K562 (cell line): Measurements from ENCODE around the gene PTPN11. TPM values are rescaled to one million over a fixed set of nuclear protein-coding genes. Genes with fewer than 3 reads are reported as not detected.
A peak's percentile ranks its signal among the peaks of the same experiment; 100 is the strongest.

Experiments used
- ATAC-seq: fragments of 200-7000 bp; cut with Tn5 transposase; 3 replicates; pipeline ENCODE4 v1.9.1; 2020; ENCODE audit warnings: moderate library complexity
- BruUV-seq: library from RNA; stranded (reverse); fragments of 400-500 nt; replicated peaks from 2 replicates; lab custom pipeline; 2021; lab: Mats Ljungman, UMichigan
- CTCF ChIA-PET: fragments of 300-600 bp; formaldehyde crosslinking; extraction: SDS; loops from one replicate; lab custom pipeline; 2021; ENCODE audit warnings: low intra/inter-chr PET ratio; lab: Yijun Ruan, JAX
- POLR2A ChIA-PET: fragments of 300-600, 350-650 bp; sonication (Branson Sonifier 250); formaldehyde crosslinking; extraction: SDS; loops from one replicate; lab custom pipeline; 2021; ENCODE audit warnings: antibody characterized with exemption, inconsistent platforms; lab: Yijun Ruan, JAX
- DNase-seq, 4 experiments: peaks; one replicate each; pipeline versions ENCODE4 v3.0.0 to v3.0.0-alpha.2; 2011 to 2018; ENCODE audit warnings: low spot score in 3 of 4, mixed read lengths in 3 of 4; ENCODE audit errors: extremely low read depth in 1 of 4
- FAIRE-seq: peaks from 2 replicates; lab custom pipeline; 2011; peaks lifted over from hg19 to GRCh38; lab: Jason Lieb, UNC
- H2AFZ ChIP-seq: 2 replicates; pipeline ENCODE4 v1.6.0; 2011; ENCODE audit warnings: low read depth, low read length, control low read depth, inconsistent platforms
- H3K27ac ChIP-seq: fragments of 200-600 bp; 3 replicates; pipeline ENCODE4 v1.8.0; 2011; ENCODE audit warnings: low read depth, mild to moderate bottlenecking, control low read depth, inconsistent platforms, low read length, moderate library complexity, mixed read lengths; ENCODE audit errors: extremely low read depth
- H3K27me3 ChIP-seq, 2 experiments: fragments of 300-600 bp in 1 of 2; 2 replicates in 1 of 2; 3 replicates in 1 of 2; pipeline versions ENCODE4 v1.6.0 to v1.8.0; 2011; ENCODE audit warnings: inconsistent platforms in 2 of 2, low read length in 2 of 2, mild to moderate bottlenecking in 1 of 2, mixed read lengths in 1 of 2, moderate library complexity in 1 of 2; ENCODE audit not compliant: control insufficient read depth in 2 of 2, insufficient read depth in 2 of 2
- H3K36me3 ChIP-seq: fragments of 300-600 bp; 3 replicates; pipeline ENCODE4 v1.8.0; 2011; ENCODE audit warnings: mild to moderate bottlenecking, low read length, inconsistent platforms; ENCODE audit not compliant: control insufficient read depth, insufficient read depth
- H3K4me1 ChIP-seq, 2 experiments: fragments of 200-600 bp in 1 of 2; replicated peaks in 1 of 2; 2 replicates in 1 of 2; 3 replicates in 1 of 2; pipeline versions ENCODE4 v1.5.1 to v1.8.0; 2011; ENCODE audit warnings: inconsistent platforms in 2 of 2, low read length in 2 of 2, mild to moderate bottlenecking in 1 of 2, mixed read lengths in 1 of 2, moderate library complexity in 1 of 2; ENCODE audit not compliant: control insufficient read depth in 2 of 2, insufficient read depth in 2 of 2
- H3K4me2 ChIP-seq: 2 replicates; pipeline ENCODE4 v1.6.1; 2011; ENCODE audit warnings: low read length, control low read depth, inconsistent platforms, mixed read lengths; ENCODE audit not compliant: insufficient read depth
- H3K4me3 ChIP-seq: fragments of 200-600 bp; sonication (generic), shearing (Covaris generic); 2 replicates; pipeline ENCODE4 v1.5.1; 2016; ENCODE audit warnings: control low read depth, inconsistent platforms
- H3K79me2 ChIP-seq: fragments of 200-600 bp; 3 replicates; pipeline ENCODE4 v1.8.0; 2011; ENCODE audit warnings: low read length, inconsistent platforms; ENCODE audit not compliant: control insufficient read depth, insufficient read depth
- H3K9ac ChIP-seq, 2 experiments: 2 replicates each; pipeline versions ENCODE4 v1.6.0 to v1.6.1; 2011; ENCODE audit warnings: low read depth in 2 of 2, low read length in 2 of 2, control low read depth in 1 of 2, inconsistent platforms in 1 of 2, mild to moderate bottlenecking in 1 of 2, mixed read lengths in 1 of 2; ENCODE audit not compliant: insufficient read depth in 1 of 2
- H3K9me1 ChIP-seq: one replicate; pipeline ENCODE4 v1.6.0; 2011; ENCODE audit warnings: inconsistent platforms, mild to moderate bottlenecking, low read length, moderate library complexity; ENCODE audit not compliant: control insufficient read depth, insufficient read depth
- H3K9me3 ChIP-seq: replicated peaks from 2 replicates; pipeline ENCODE4 v1.5.1; 2011; ENCODE audit warnings: low read depth, low read length, inconsistent platforms; ENCODE audit not compliant: control insufficient read depth, insufficient read depth
- H4K20me1 ChIP-seq: replicated peaks from 2 replicates; pipeline ENCODE4 v1.6.1; 2011; ENCODE audit warnings: low read length, inconsistent platforms, mixed read lengths; ENCODE audit not compliant: control insufficient read depth, insufficient read depth
- C11orf30 ChIP-seq: fragments of 450-650 bp; IDR thresholded peaks from 2 replicates; pipeline ENCODE4 v1.6.1; 2016; ENCODE audit warnings: low read depth, mild to moderate bottlenecking
- MAFG ChIP-seq: fragments of 450-650 bp; conservative IDR thresholded peaks from 2 replicates; pipeline ENCODE4 v1.6.1; 2016; ENCODE audit warnings: missing genetic modification characterization, missing compliant biosample characterization
- MYBL2 ChIP-seq, 2 experiments: fragments of 450-650 bp in 1 of 2; sonication (generic) in 1 of 2; formaldehyde crosslinking in 1 of 2; IDR thresholded peaks; 2 replicates each; pipeline versions ENCODE4 v1.6.1 to v1.8.1; 2017 to 2022; ENCODE audit warnings: borderline replicate concordance in 1 of 2, inconsistent platforms in 1 of 2, low read depth in 1 of 2, mild to moderate bottlenecking in 1 of 2, missing genetic modification reagents in 1 of 2, moderate library complexity in 1 of 2
- RBM15 ChIP-seq: fragments of 200-400 bp; formaldehyde crosslinking; IDR thresholded peaks from 2 replicates; pipeline ENCODE4 v1.6.1; 2018; ENCODE audit warnings: mild to moderate bottlenecking, low read length, moderate library complexity; ENCODE audit not compliant: insufficient read depth
- RFX5 ChIP-seq: IDR thresholded peaks from 2 replicates; pipeline ENCODE4 v1.6.1; 2011; ENCODE audit warnings: low read depth, mild to moderate bottlenecking, improper control_type of control experiment, low read length
- TSC22D4 ChIP-seq: fragments of 450-650 bp; IDR thresholded peaks from 2 replicates; pipeline ENCODE4 v1.6.1; 2016; ENCODE audit warnings: missing genetic modification characterization, missing biosample characterization, control low read depth
- ZNF121 ChIP-seq: sonication (generic); formaldehyde crosslinking; conservative IDR thresholded peaks from 2 replicates; pipeline ENCODE4 v1.8.0; 2022; ENCODE audit warnings: missing genetic modification reagents
- ZNF316 ChIP-seq: fragments of 450-650 bp; IDR thresholded peaks from 2 replicates; pipeline ENCODE4 v1.6.1; 2016
- WGBS: fragments of 100-300 bp; shearing (Covaris generic); methylation state at CpG from one replicate; pipeline ENCODE4 v1.1.6; 2016; ENCODE audit warnings: low coverage, mixed read lengths; ENCODE audit not compliant: insufficient coverage; ENCODE audit errors: missing lambda C conversion rate; 5-methylcytosine and 5-hydroxymethylcytosine counted together
- in situ Hi-C: fragments of 300-500 bp; cut with MboI; formaldehyde crosslinking; loops from 4 replicates; pipeline ENCODE4 v1.15.0; 2018; ENCODE audit warnings: inconsistent platforms, mixed read lengths
- intact Hi-C: fragments of 100-400 bp; cut with micrococcal nuclease; formaldehyde crosslinking; loops from 2 replicates; pipeline ENCODE4 v1.14.2; 2022
- polyA plus RNA-seq, 8 experiments: library from polyadenylated mRNA; depleted of rRNA in 4 of 8; stranded (reverse) in 5 of 8; unstranded in 3 of 8; fragments of >200 nt; fragmentation: Nextera tagmentation in 2 of 8; fragmentation: Illumina TruSeq in 1 of 8; extraction: Ambion mirVana in 2 of 8; extraction: Trizol in 1 of 8; gene quantifications; 2 replicates each; pipeline versions ENCODE4 v1.2.1 to v1.2.3, GENCODE V29; 2011 to 2014; ENCODE audit warnings: inconsistent platforms in 1 of 8, missing spikeins in 1 of 8
- total RNA-seq, 7 experiments: library from RNA; depleted of rRNA in 6 of 7; stranded (reverse); fragments of >200 nt in 6 of 7; fragmentation: Illumina TruSeq in 2 of 7; extraction: Trizol in 2 of 7; gene quantifications; 2 replicates each; pipeline versions ENCODE4 v1.2.1 to v1.2.3, GENCODE V29; 2011 to 2021; ENCODE audit warnings: low replicate concordance in 1 of 7
- TF ChIP-seq, protein P1 (sequence below), 2 experiments: fragments of 450-650 bp in 1 of 2; sonication (generic) in 1 of 2; formaldehyde crosslinking in 1 of 2; IDR thresholded peaks; 2 replicates each; pipeline versions ENCODE4 v1.7.1 to v1.9.0; 2016 to 2022; ENCODE audit warnings: inconsistent platforms in 1 of 2, mild to moderate bottlenecking in 1 of 2, missing genetic modification reagents in 1 of 2

The PTPN11 gene
- total and polyA plus RNA-seq, 9 of the 15 experiments (the other 6 are each of a cell fraction or from before 2014, with no cell fraction given), result 22.5 to 126 (median 79.7) TPM

DNA sequence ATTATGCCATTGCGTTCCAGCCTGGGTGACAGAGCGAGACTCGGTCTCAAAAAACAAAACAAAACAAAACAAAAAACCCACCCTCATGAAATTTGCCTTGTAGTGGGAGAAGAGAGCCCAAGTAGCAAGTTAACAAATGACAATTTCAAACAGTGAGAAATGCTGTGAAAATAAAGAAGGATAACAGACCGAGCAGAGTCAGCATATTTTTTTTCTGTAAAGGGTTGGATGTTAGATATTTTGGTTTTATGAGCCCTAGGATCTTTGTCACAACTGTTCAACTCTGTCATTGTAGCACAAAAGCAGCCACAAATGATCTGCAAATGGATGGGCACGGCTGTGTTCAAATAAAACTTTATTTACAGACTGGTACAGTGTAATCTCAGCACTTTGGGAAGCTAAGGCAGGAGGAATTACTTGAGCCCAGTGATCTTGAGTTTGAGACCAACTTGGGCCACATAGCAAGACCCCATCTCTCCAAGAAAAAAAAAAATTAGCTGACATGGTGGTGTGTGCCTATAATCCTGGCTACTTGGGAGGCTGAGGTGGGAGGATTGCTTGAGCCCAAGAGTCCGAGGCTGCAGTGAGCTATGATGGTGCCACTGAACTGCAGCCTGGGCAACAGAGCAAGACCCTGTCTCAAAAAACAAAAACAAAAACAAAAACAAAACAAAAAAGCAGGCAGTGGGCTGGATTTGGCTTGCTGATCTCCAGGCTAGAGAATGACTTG, 117.1 kb downstream of the PTPN11 start:
- Histone ChIP-seq H3K27ac (no peak overlapping the region), H4K20me1 (no peaks in the 10 kb centered on the region), H2AFZ (no peak overlapping the region), H3K79me2 (no peaks in the 10 kb centered on the region), H3K4me3 (no peak overlapping the region), H3K4me1 (no peaks in the 10 kb centered on the region; a peak in 1 of 5 replicates)
- ChIA-PET POLR2A (no interaction called here), CTCF (no interaction called here)
- ATAC-seq (no peak), FAIRE-seq (no peak)
- 3% methylated on average over 6 of the region's 6 CpGs for WGBS
- TF ChIP-seq RBM15 (no peak), RFX5 (no peak), MAFG (tag) (peak; percentile 65), TSC22D4 (tag) (no peak), MYBL2 (IDR thresholded peaks at IDR 0.05; ENCODE audit: low read depth) (no peak), MYBL2 (CRISPR knock-in tag; IDR thresholded peaks at IDR 0.05; ENCODE audit: borderline replicate concordance) (no peak), ZNF121 (CRISPR knock-in tag) (peak; percentile 70), C11orf30 (peak; percentile 65; the same call in 1 of the 2 replicates), ZNF316 (peak; percentile 84)
- TF ChIP-seq, protein P1, sequence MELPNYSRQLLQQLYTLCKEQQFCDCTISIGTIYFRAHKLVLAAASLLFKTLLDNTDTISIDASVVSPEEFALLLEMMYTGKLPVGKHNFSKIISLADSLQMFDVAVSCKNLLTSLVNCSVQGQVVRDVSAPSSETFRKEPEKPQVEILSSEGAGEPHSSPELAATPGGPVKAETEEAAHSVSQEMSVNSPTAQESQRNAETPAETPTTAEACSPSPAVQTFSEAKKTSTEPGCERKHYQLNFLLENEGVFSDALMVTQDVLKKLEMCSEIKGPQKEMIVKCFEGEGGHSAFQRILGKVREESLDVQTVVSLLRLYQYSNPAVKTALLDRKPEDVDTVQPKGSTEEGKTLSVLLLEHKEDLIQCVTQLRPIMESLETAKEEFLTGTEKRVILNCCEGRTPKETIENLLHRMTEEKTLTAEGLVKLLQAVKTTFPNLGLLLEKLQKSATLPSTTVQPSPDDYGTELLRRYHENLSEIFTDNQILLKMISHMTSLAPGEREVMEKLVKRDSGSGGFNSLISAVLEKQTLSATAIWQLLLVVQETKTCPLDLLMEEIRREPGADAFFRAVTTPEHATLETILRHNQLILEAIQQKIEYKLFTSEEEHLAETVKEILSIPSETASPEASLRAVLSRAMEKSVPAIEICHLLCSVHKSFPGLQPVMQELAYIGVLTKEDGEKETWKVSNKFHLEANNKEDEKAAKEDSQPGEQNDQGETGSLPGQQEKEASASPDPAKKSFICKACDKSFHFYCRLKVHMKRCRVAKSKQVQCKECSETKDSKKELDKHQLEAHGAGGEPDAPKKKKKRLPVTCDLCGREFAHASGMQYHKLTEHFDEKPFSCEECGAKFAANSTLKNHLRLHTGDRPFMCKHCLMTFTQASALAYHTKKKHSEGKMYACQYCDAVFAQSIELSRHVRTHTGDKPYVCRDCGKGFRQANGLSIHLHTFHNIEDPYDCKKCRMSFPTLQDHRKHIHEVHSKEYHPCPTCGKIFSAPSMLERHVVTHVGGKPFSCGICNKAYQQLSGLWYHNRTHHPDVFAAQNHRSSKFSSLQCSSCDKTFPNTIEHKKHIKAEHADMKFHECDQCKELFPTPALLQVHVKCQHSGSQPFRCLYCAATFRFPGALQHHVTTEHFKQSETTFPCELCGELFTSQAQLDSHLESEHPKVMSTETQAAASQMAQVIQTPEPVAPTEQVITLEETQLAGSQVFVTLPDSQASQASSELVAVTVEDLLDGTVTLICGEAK (IDR thresholded peaks at IDR 0.05), result peak; percentile 82
- TF ChIP-seq, protein P1 (CRISPR knock-in tag; IDR thresholded peaks at IDR 0.05), result peak; percentile 49; the same call in 1 of the 2 replicates
- TF ChIP-seq, all 486 proteins: peak for 5
- in situ Hi-C loops (no loop called here), intact Hi-C loops (no loop called here)
- no peak for DNase-seq
- H3K9ac ChIP-seq, result no peak overlapping the region
- H3K27me3 ChIP-seq, result peaks cover 15 to 53% of the 10 kb centered on the region in 2 experiments; a peak in 4 of 5 replicates
- no peaks in the 10 kb centered on the region for H3K36me3 ChIP-seq
- no peaks in the 10 kb centered on the region for H3K9me3 ChIP-seq
- BruUV-seq, result no TSS peak
- H3K4me2 ChIP-seq, result no peak overlapping the region
- no peaks in the 10 kb centered on the region for H3K9me1 ChIP-seq
